AG20443 (cell line): ENCODE results near the gene ACOD1.
"Not testable (repeated sequence)": the region's sequence is repeated elsewhere in the genome, so short reads cannot be mapped to it uniquely, and the experiment has no call there.

Source experiments
- DNase-seq: peaks from one replicate; pipeline ENCODE4 v3.0.0; 2012; ENCODE audit warnings: low spot score, mixed read lengths

ACOD1 gene

GRCh38 chr13:76948149-76948548 is at the start of gene ACOD1:
ACOD1 (plus strand) TSS chr13:76948511; CDS start chr13:76948559, 48 bp downstream.
- DNase-seq, result no peak

GRCh38 chr13:76899066-76899465 is 49.2 kb upstream of the ACOD1 start:
- not testable (repeated sequence) for DNase-seq

- peak; percentile 77 for DNase-seq
These were observed 44.7 kb upstream of the ACOD1 start for GRCh38 chr13:76903544-76904162.

GRCh38 chr13:76904507-76904906 is 43.8 kb upstream of the ACOD1 start:
- DNase-seq, result no peak

GRCh38 chr13:76912476-76912875 is 35.8 kb upstream of the ACOD1 start:
- no peak for DNase-seq

GRCh38 chr13:76913898-76914297 is 34.4 kb upstream of the ACOD1 start:
- no peak for DNase-seq

GRCh38 chr13:76917095-76917494 is 31.2 kb upstream of the ACOD1 start:
- no peak for DNase-seq

- peak; percentile 47 for DNase-seq
These were observed 30.4 kb upstream of the ACOD1 start for GRCh38 chr13:76917755-76918481.

GRCh38 chr13:76921516-76921915 is 26.8 kb upstream of the ACOD1 start:
- DNase-seq, result no peak

GRCh38 chr13:76925115-76925514 is 23.2 kb upstream of the ACOD1 start:
- no peak for DNase-seq

- no peak for DNase-seq
These were observed 20.4 kb upstream of the ACOD1 start for GRCh38 chr13:76927955-76928354.

GRCh38 chr13:76928456-76928855 is 19.9 kb upstream of the ACOD1 start:
- no peak for DNase-seq

GRCh38 chr13:76929320-76929719 is 19.0 kb upstream of the ACOD1 start:
- DNase-seq, result no peak

- DNase-seq, result no peak
These were observed 18.4 kb upstream of the ACOD1 start for GRCh38 chr13:76929851-76930374.

GRCh38 chr13:76932076-76932475 is 16.2 kb upstream of the ACOD1 start:
- no peak for DNase-seq

- no peak for DNase-seq
These were observed 13.6 kb upstream of the ACOD1 start for GRCh38 chr13:76934671-76935070.

- DNase-seq, result no peak
These were observed 11.5 kb upstream of the ACOD1 start for GRCh38 chr13:76936763-76937162.

GRCh38 chr13:76937281-76937820 is 11.0 kb upstream of the ACOD1 start:
- peak; percentile 78 for DNase-seq

- DNase-seq, result peak; percentile 24
These were observed 9.1 kb upstream of the ACOD1 start for GRCh38 chr13:76939215-76939614.

- no peak for DNase-seq
These were observed 5.9 kb upstream of the ACOD1 start for GRCh38 chr13:76942363-76942762.

- DNase-seq, result no peak
These were observed 4.7 kb upstream of the ACOD1 start for GRCh38 chr13:76943646-76944045.

- DNase-seq, result peak; percentile 61
These were observed 3.9 kb upstream of the ACOD1 start for GRCh38 chr13:76944456-76944855.

- no peak for DNase-seq
These were observed 1.8 kb downstream of the ACOD1 start for GRCh38 chr13:76950101-76950500.
